Gastroesophageal sphincter (tissue), 4 donors: ENCODE results near the gene NRXN2. TPM values are rescaled to one million over a fixed set of nuclear protein-coding genes. Genes with fewer than 3 reads are reported as not detected.

Source experiments
- ATAC-seq: fragments of 150-250 bp; one replicate; pipeline ENCODE4 v1.9.1; 2016; ENCODE audit warnings: mild to moderate bottlenecking, moderate library complexity
- H3K27ac ChIP-seq, 4 donors: fragments of 200-600 bp; sonication (generic) in 3 of 4; 1 replicate in 3 of 4; 2 replicates in 1 of 4; pipeline ENCODE4 v1.5.1; 2016 to 2019
- H3K27me3 ChIP-seq: fragments of 200-600 bp; sonication (generic); one replicate; pipeline ENCODE4 v1.5.1; 2019
- H3K36me3 ChIP-seq, 2 donors: fragments of 200-600 bp; sonication (generic); one replicate each; pipeline ENCODE4 v1.5.1; 2019; ENCODE audit warnings: control low read depth in 1 of 2
- H3K4me1 ChIP-seq, 3 donors: fragments of 200-600 bp; sonication (generic); 1 replicate in 2 of 3; 2 replicates in 1 of 3; pipeline ENCODE4 v1.5.1; 2016 to 2019; ENCODE audit warnings: control low read depth in 2 of 3
- H3K4me3 ChIP-seq, 2 donors: fragments of 200-600 bp; sonication (generic); one replicate each; pipeline ENCODE4 v1.5.1; 2019; ENCODE audit warnings: mild to moderate bottlenecking in 1 of 2, moderate library complexity in 1 of 2
- H3K9me3 ChIP-seq, 3 donors: fragments of 200-600 bp; sonication (generic); one replicate each; pipeline ENCODE4 v1.5.1; 2017 to 2019; ENCODE audit warnings: control low read depth in 2 of 3
- CTCF ChIP-seq, 4 experiments: fragments of 200-600 bp in 2 of 4; fragments of 450-650 bp in 2 of 4; sonication (generic) in 1 of 4; IDR thresholded peaks; one replicate each; pipeline ENCODE4 v1.5.1; 2017 to 2019; ENCODE audit warnings: antibody characterized with exemption in 4 of 4, mild to moderate bottlenecking in 2 of 4, moderate library complexity in 2 of 4
- EP300 ChIP-seq: sonication (generic); formaldehyde crosslinking; IDR thresholded peaks from one replicate; pipeline ENCODE4 v1.6.1; 2017; ENCODE audit warnings: antibody characterized with exemption, mild to moderate bottlenecking
- POLR2A ChIP-seq, 2 donors: fragments of 450-650 bp; IDR thresholded peaks; one replicate each; pipeline ENCODE4 v1.6.1; 2017; ENCODE audit warnings: antibody characterized with exemption in 2 of 2, mild to moderate bottlenecking in 2 of 2, moderate library complexity in 1 of 2
- POLR2AphosphoS5 ChIP-seq: sonication (generic); formaldehyde crosslinking; IDR thresholded peaks from one replicate; pipeline ENCODE4 v1.6.1; 2017; ENCODE audit warnings: antibody characterized with exemption
- WGBS, 2 donors: methylation state at CpG; one replicate each; pipeline ENCODE4 v1.1.5; 2018; ENCODE audit warnings: low coverage in 1 of 2; 5-methylcytosine and 5-hydroxymethylcytosine counted together
- total RNA-seq, 4 donors: library from RNA; depleted of rRNA; stranded (reverse); fragments of >200 nt; gene quantifications; one replicate each; pipeline ENCODE4 v1.1.0, GENCODE V29; 2016

The NRXN2 gene
- total RNA-seq, 4 donors from 2014 or later, result 3.4 to 25.4 (median 5.0) TPM

DNA sequence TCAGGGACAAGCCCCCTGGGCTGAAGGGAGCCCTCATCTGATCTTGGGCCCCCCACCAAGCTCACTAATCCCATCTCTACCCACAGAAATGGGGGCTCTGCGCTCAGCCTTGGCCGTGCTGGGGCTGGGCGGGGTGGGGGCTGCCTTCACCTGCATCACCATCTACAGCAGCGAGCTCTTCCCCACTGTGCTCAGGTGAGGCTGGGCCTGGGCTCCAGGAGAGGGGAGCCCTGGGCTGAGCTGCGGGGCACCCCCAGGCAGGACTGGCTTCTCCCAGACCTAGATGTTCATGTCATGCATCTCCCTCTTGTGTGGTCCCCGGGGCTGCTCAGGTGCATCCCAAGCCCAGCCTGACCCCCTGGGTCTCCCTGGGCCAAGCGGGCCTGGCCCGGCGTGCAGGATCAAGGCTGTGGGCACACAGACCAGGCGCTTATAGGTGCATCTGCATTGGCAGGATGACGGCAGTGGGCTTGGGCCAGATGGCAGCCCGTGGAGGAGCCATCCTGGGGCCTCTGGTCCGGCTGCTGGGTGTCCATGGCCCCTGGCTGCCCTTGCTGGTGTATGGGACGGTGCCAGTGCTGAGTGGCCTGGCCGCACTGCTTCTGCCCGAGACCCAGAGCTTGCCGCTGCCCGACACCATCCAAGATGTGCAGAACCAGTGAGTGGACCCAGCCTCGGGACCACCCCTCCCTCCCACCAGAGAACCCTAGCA, 122.6 kb downstream of the NRXN2 start:
- Histone ChIP-seq H3K27ac (no peak overlapping the region), H3K27me3 (peaks cover 3% of the 10 kb centered on the region), H3K4me3 (no peak overlapping the region), H3K4me1 (no peaks in the 10 kb centered on the region), H3K36me3 (no peaks in the 10 kb centered on the region), H3K9me3 (no peaks in the 10 kb centered on the region)
- ATAC-seq, result no peak
- WGBS, 2 donors, result no CpG with 5 or more reads among the region's 19 CpGs
- TF ChIP-seq CTCF (IDR thresholded peaks at IDR 0.05) (no peak), EP300 (no peak), POLR2AphosphoS5 (no peak), POLR2A (IDR thresholded peaks at IDR 0.05) (no peak)

- TF ChIP-seq CTCF (IDR thresholded peaks at IDR 0.05), result no peak
- TF ChIP-seq EP300, result no peak
- TF ChIP-seq POLR2A (IDR thresholded peaks at IDR 0.05), result no peak
- no peak for TF ChIP-seq POLR2AphosphoS5
- 37% methylated on average over 3 of the region's 17 CpGs; no CpG with 5 or more reads in 1 of the 2 donors for WGBS, 2 donors
Measured at GRCh38 chr11:64599698-64600211, 123.2 kb downstream of the NRXN2 start.

DNA sequence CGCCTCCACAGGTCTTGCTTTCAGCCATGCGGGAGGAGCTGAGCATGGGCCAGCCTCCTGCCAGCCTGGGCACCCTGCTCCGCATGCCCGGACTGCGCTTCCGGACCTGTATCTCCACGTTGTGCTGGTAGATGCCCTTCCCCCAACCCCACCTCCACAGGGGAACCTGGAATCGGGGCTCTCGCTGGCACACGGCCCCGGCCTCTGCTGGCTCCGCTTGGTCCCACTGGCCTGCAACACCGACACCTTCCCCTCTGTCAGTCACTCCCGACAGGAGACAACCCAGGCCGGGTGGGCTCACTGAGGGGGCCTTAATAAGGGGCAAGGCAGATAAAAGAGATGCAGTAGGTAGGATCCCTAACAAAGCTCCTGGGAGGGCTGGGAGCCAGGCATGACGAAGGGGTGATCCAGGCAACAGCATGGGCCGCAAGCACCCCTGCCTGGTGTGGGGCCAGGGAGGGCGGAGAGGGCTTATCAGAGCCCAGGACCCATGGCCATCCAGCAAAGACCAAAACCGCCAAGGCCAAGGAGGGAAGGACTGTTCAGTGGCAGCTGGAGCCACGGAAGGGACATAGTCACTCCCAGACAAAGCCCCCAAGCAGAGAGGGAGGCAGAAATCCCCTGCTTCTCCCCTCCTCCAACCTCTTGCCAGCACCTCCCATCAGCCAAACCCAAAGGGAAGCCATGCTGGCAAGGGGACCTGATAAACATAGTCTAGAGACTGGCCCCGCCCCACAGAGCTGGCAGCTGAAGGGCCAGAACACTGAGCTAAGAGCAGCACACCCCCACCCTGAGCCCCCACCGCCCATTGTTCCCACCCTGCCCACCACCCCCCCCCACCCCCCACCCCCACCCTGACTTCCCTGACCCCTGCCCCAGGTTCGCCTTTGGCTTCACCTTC, 124.0 kb downstream of the NRXN2 start:
- 68 to 70% methylated on average over 3 to 4 of the region's 23 CpGs for WGBS, 2 donors
- H3K27me3 ChIP-seq, result peaks cover 3% of the 10 kb centered on the region

More at GRCh38 chr11:64599698-64600211, 123.2 kb downstream of the NRXN2 start:
- no peak for ATAC-seq
- H3K4me1 ChIP-seq, result no peaks in the 10 kb centered on the region
- peaks cover 3% of the 10 kb centered on the region for H3K27me3 ChIP-seq
- no peak overlapping the region for H3K27ac ChIP-seq
- no peaks in the 10 kb centered on the region for H3K36me3 ChIP-seq
- H3K4me3 ChIP-seq, result no peak overlapping the region
- no peaks in the 10 kb centered on the region for H3K9me3 ChIP-seq

GRCh38 chr11:64598106-64598796, 124.7 kb downstream of the NRXN2 start:
- Histone ChIP-seq H3K27ac (no peak overlapping the region), H3K36me3 (no peaks in the 10 kb centered on the region), H3K27me3 (no peaks in the 10 kb centered on the region), H3K4me3 (no peak overlapping the region), H3K9me3 (no peaks in the 10 kb centered on the region), H3K4me1 (no peaks in the 10 kb centered on the region)
- TF ChIP-seq POLR2AphosphoS5 (no peak), CTCF (IDR thresholded peaks at IDR 0.05) (no peak), EP300 (no peak), POLR2A (IDR thresholded peaks at IDR 0.05) (no peak)
- WGBS, 2 donors, result 93% methylated on average over 3 of the region's 12 CpGs; no CpG with 5 or more reads in 1 of the 2 donors
- ATAC-seq, result no peak

More for the DNA sequence above, 124.0 kb downstream of the NRXN2 start:
- no peak overlapping the region for H3K27ac ChIP-seq
- ATAC-seq, result no peak
- H3K4me3 ChIP-seq, result no peak overlapping the region
- H3K9me3 ChIP-seq, result no peaks in the 10 kb centered on the region
- H3K36me3 ChIP-seq, result no peaks in the 10 kb centered on the region
- H3K4me1 ChIP-seq, result no peaks in the 10 kb centered on the region
- no peak for TF ChIP-seq EP300
- no peak for TF ChIP-seq CTCF (IDR thresholded peaks at IDR 0.05)
- no peak for TF ChIP-seq POLR2AphosphoS5
